HK-2 (cell line): Measurements from ENCODE around the gene HOXA6.
A peak's percentile ranks its signal among the peaks of the same experiment; 100 is the strongest.

Source experiments
- DNase-seq: peaks from one replicate; pipeline ENCODE4 v3.0.0-alpha.2; 2018; ENCODE audit not compliant: unreplicated experiment

Gene HOXA6

DNA sequence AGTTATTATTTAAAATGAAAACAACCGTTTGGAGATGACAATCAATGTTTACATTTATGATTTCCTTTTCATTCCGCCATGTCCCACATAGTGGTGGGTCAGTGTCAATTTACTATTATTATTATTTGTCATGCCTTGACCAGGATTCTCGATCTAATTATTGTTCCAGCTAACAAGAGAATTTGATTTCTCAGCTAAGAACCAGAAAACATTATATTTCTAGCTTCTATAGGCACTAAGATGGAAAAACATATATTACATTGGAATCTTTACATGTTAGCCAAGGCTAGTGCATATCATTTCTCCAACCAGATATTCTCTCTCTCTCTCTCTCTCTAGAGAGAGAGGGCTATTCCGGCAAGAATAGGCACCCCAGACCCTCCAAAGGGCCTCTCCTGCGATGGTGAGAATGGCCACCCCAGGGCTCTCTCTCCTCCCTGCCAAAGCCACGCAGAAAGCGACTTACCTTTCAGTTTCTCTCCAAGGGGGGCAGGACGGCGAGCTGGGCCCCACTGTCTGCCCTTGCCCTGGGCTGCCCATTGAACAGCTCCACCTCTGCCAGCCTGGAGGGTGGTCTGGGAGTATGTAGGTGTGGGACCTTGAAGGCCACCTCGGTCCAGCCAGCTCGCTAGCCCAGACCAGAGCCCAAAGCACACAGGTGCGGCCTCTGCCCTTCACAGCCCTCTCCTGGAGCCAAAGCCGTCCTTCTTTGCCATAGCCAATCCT, 2.4 kb upstream of the HOXA6 start:
- DNase-seq = no peak

DNA sequence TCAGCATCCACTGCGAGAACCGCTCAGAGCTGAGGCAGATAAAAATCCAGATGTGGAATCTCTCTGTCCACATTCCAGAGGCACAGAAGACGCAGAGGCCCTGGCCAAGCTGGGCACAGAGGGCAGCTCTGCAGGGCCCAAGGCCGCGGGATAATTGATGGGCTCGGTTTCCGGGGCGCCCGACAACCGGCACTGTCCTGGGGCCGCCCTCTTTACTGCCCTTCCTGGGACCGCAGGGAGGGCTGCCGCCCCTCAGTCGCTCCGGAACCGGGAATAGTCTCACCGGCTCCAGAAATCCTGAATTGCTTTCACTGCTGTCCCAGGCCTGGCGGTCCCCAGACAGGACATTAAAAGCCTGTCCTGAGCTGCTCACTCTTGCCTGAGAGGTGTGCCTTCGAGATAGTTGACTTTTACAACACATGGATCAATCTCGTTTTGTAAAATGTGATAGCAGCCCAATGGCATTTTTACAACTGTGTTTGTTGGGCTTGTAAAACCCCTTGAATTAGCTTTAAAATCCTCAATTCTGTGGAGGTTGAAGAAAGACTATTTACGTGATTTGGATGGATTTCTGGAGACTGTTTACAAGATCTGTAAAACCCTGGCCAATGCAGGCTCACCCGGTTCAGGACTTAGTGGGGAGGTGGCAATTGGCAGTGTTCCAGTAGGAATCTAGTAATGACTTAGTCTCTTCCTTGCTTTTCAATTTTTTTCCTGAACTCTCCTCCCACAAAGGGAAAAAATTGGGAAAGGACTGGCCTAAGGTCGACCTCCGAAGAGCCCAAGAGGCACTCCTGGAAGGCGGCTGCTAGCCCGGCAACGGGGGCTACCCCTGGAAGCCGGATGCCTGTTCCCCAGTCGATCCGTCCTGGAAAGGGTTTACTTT, 1.4 kb upstream of the HOXA6 start:
- DNase-seq = no peak

DNA sequence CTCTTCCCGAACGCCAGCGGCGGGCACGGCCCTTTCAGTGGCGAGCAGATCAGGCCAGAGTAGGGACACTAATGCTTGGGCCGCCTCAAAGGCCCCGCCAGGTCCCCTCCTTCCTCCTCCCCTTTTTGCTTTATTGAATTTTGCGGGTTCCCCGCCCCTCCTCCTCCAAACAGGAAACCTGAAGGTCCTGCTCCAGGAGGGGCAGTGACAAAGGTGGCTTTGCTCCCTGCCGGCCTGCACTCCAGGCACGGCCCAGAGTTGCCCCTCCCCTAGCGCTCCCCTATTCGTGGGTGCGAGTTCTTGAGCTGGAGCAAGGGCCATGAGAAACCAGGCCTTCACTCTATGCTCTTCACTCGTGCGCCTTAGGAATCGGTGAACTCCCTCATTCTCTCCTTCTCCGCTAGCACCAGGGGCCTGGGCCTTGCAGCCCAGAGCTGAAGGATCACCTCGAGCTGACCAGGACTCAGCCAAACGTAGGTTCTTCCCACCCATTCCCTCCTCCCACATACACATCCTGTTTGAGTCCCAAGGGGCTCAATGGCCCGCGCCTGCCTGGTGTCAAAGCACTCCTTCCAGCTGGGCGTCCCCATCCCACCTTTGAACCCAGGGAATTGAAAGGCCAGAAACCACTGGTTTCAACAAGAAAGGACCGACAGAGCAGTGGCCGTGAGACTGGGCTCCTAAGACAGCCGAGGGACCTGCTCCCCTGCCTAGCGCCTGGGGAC, 619 bp upstream of the HOXA6 start:
- DNase-seq = peak; percentile 70

DNA sequence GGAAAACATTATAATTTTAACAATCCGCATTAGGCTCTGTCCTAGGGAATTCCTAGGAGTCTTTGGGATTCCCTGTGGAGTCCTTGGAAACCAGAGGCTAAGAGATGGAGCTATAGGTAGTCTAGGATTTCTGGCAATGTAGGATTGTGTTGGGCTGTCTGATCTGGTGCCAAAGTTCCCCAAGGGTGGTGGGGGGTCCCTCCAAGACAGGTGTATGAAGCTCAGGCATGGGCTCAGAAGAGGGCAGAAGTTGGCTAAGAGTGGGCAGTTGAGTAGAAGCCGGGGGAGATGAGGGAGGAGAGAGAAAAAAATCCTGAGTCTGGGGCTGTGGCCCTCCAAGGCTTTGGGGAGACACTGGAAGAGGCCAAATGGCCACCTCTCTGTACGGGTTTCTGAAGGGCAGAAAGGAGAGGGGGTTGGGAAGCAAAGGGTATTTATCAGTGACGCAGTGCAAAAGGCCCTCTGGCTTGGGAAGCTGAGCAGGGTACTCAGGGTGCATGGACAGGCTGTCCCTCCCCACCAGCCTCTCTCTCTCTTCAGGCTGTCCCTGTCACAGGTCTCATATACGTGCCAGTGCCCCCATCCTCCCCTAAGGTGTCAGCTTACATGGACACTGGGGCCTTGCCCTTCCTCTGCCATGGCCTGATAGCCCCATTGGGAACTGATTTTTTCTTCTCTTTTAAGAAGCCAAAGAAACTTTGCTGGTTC, 929 bp downstream of the HOXA6 start:
- DNase-seq = no peak

DNA sequence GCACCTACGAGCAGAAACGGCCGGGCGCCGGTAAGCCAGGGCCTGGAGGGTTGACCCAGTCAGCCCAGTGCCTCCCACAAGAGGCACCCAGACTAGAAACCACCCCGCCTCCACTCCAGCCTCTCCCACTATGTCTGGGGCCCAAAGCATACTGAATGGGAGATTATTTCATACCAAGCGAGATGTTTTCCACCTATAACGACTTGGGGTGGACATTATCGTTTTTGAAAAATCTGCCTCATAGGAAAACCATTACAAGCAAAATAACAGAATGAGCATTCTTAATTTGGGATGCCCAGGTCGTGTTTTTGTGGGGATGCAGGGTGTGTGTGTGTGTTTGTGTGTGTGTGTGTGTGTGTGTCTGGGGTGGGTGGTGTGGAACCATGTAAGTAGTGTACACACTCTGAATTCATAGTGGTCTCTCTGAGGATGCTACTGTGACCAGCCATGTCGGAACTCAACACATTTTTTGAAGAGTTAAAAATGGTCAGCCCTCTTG, 1.6 kb downstream of the HOXA6 start:
- no peak for DNase-seq

DNA sequence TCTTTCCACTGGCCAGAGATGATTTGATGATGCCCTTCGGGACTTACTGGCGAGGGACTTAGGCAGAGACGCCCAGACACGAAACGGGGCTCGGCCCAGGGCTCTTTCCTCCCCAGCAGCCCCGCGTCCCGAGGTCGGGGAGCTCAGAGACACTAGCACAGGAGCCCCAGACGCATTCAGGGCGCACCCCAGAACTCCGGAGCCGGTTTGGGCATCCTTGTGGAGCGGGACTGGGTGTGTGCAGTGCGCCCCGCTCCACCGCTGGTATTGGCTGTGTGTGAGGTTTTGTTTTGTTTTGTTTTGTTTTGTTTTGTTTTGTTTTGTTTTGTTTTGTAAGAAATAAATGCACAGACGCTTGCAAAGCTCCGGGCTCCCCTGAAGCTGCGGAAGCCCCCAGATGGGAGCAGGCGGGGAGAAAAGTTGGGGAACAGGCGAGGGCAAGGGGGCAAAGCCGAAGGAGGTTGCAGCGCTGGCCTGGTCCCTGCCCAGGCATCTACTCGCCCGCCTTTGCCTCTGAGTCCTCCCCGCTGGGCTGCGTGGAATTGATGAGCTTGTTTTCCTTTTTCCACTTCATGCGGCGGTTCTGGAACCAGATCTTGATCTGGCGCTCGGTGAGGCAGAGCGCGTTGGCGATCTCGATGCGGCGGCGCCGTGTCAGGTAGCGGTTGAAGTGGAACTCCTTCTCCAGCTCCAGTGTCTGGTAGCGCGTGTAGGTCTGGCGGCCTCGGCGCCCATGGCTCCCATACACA, 2.2 kb downstream of the HOXA6 start:
- DNase-seq = no peak

DNA sequence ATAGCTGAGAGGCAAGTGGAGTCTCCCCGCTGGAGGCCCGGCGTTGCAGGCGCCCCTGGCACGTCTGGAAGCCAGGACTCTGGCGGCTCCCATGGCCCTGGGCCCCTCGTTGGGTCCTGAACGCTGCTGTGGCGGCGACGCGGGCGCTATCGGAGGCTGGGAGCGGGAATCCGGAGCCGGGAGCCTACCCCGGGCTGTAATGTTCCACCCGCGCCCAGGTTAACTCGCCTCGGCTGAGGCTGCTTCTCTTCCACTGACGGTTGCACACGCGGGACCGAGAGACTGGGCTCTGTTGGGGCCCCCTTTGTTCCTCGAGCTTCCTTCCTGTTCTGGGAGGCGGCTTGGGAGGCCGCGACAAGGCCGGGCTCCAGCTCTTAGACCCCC, 2.8 kb downstream of the HOXA6 start:
- DNase-seq = no peak

DNA sequence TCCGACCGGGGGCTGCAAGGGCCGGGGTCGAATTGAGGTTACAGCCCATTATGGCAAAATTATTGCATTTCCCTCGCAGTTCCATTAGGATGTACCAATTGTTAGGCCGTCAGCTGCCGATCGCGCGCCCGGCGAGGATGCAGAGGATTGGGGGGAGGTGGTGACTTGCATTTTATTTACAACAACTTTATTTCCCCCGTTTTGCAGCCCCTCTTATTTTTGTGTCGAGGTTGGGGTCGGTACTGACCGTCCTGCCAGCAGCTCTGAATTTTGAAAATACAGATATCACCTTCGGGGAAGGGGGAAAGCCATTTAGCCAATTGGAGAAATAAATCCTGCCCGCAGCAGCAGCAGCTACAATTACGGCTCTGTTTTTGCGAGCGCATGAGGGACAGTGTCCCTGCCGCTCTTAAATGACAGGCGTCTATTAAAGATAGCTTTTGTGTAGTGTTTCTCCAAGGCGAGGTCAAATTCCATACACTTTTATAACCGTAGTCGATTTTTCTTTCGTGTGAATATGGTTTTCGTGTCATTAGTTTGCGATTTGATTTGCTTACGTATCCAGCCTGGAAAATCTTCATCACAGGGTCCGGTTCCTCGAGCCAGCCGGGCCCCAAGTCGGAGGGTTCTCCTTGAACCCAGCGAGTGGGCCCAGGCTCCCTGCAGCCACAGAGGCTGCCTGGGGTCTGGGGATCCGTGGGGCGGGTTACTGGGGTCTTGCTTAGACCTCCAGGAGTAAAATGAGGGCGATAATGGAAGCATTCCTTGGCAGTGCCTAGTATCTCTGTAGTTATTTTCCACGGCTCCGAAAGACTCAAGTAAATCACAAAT, 3.4 kb downstream of the HOXA6 start:
- DNase-seq = no peak

DNA sequence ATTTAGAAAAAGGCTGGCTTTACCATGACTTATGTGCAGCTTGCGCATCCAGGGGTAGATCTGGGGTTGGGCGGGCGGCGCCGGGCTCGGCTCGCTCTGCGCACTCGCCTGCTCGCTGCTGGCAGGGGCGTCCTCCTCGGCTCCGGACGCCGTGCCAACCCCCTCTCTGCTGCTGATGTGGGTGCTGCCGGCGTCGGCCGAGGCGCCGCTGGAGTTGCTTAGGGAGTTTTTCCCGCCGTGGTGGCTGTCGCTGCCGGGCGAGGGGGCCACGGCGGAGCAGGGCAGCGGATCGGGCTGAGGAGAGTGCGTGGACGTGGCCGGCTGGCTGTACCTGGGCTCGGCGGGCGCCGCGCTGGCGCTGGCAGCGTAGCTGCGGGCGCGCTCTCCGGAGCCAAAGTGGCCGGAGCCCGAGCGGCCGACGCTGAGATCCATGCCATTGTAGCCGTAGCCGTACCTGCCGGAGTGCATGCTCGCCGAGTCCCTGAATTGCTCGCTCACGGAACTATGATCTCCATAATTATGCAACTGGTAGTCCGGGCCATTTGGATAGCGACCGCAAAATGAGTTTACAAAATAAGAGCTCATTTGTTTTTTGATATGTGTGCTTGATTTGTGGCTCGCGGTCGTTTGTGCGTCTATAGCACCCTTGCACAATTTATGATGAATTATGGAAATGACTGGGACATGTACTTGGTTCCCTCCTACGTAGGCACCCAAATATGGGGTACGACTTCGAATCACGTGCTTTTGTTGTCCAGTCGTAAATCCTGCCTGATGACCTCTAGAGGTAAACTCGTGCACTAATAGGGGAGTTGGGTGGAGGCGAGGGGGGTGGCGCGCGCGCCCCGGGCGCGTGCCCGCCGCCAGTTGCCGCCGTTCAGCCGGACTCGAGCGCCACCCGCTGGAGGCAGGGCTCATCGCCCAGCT, 4.3 kb downstream of the HOXA6 start, which contains the start of gene HOXA5:
Gene HOXA5, minus strand, starts transcription at position 659 of the 927 bp plus-strand sequence. Its CDS starts 74 bp downstream, at position 585.
- peak; percentile 88 for DNase-seq

DNA sequence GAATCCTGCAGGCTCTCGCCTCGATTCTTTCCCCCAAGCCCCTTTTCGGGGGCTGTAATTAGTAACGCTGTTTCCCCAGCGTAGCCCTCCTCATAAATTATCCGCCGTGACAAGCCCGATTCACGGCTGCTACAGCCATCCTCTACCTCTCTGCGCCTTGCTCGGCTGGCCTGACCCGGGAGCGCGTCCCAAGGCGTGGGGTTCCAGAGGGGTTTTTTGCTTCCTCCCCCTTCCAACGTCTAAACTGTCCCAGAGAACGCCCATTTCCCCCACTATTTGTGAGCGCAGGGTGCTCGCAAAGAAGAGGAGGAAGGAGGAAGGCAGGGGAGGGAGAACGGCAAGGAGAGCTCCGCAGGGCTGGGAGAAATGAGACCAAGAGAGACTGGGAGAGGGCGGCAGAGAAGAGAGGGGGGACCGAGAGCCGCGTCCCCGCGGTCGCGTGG, 5.0 kb downstream of the HOXA6 start:
- DNase-seq = no peak

DNA sequence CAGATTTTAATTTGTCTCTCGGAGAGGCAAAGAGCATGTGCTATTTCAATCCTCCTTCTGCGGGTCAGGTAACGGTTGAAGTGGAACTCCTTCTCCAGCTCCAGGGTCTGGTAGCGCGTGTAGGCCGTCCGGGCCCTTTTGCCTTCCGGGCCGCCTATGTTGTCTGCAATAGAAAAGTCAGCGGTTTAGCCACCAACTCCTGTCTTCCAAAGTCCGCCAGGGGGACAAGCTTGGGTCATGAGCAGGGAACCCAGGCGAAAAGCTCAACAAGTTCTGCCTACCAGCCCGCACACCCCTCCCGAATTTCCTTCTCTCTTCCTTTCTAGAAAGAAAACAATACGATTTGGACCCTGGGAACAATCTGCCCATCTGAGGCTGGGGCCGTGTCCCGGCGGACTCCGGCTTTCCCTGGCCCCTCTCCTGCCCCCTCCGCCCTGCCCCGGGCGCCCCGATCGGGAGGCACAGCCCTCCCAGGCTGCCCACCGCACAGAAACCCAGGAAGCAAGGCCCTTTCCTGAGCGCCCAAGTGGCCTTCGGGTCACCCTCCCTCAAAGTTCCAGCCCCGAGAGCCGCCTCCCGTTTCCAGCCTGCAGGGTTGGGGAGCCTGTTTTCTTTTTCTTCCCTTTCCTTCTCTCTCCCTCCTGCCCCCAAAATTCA, 5.5 kb downstream of the HOXA6 start:
- DNase-seq = peak; percentile 66

DNA sequence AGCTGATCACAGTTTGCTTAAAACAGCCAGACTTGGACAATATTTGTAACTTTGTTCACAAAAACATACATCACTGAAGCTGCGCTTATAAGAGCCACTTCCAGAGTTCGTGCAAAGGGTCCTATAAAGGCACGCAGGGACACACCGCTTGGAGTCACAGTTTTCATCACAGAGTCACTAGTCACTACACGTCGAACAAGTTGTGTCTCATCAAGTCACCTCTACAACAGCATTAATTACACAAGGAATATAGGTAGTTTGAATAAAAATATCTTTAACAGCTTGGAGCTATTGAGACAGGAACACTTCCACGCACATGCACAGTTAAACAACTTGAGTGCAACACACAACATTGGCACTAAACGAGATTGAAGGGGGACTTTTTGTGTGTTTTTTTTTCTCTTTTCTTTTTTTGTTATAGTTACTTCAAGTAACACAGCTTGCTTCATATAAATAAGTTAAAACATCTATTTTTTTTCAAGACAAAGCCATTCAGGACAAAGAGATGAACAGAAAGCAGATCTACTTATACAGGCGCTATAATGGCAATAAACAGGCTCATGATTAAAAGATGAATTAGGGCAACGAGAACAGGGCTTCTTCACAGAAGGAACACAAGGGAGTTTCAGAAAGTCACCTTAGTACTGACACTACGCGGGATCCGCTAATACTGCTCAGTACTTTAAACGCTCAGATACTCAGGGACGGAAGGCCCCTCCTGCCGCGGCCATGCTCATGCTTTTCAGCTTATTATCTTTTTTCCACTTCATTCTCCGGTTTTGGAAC, 6.2 kb downstream of the HOXA6 start:
- no peak for DNase-seq

DNA sequence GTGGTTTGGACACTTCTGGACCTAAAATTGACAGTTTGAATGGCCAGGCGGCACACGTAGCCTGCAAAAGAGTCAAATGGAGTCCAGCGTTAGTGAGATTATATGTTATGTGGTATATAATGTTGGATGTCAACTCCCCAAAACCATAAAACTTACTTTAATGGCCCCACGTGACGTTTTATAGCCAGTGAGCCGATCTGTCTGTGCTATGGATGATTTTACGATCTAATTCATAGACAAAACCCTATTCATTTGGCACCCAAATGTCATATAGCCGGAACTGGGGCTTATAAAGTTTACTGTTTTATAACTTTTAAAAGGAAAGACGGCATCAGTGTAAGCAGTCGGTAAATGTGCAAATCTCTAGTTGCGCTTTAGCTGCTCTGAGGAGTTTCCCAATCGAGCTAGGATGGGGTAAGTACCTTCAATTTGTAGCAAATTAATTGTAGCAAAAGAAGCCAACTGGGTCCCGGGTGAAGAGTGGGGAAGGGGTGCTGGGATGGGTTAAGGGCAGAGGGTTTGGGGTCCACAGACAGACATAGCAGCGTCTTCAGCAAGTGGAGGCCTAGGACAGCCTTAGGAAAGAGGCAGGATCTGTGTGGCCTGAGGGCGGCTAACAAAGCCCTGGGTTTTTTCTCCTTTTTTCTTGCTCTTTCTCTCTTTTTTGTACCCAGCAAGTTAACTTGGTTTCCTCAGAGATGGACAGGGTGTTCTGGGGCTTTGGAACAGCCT, 7.3 kb downstream of the HOXA6 start:
- DNase-seq = no peak

DNA sequence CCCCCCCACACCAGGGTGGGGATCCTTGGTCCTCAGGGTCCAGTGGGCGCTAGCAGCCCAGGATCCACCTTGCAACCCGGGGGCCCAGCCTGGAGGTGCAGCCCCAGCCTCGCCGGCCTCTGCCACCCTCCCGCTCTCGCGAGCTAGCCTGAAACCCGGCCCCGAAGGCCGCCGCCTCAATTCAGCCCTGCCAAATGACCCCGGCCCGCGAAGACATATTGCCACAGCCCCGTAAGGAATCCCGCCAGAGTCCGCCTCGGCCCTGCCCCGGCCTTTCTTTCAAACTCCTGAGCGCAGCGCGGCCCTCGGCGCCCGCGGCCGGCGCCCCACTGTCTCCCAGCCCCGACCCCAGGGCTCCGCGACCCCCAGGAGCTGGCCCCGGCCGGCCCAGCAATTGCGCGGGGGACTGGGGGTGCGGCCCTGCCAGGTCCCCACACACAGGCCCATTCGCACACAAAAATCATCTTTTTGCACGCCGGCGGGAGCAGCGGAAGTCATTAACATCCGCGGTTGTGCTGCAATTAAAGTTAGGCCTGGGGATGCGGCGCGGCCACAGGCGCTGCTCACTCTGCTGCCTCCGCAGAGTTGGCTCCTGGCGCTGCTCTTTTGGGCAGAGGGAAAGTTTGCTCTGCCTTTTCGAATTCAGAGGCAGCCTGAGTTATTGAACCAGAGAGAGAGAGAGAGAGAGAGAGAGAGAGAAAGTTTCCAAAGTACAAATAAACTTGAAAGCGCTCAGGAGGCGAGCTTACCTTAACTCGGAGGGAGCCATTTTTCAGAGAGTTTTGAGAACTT, 8.0 kb downstream of the HOXA6 start:
- no peak for DNase-seq

DNA sequence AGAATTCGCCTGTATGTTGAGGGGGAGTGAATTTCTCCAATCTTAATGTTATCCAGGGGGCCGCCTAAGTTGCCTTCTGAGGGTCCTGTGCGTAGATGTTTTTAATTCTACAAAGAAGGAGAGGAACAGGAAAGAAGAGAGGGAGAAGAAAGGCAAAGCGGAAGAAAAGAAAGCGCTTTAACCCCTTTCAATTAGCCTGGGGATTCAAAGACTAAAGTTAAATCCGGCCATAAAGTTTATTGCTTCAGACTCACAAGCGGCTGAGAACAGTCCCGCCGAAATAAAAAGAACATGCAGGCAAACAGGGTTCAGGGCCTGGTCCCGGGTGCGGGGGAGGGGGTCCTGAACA, 8.6 kb downstream of the HOXA6 start:
- no peak for DNase-seq

DNA sequence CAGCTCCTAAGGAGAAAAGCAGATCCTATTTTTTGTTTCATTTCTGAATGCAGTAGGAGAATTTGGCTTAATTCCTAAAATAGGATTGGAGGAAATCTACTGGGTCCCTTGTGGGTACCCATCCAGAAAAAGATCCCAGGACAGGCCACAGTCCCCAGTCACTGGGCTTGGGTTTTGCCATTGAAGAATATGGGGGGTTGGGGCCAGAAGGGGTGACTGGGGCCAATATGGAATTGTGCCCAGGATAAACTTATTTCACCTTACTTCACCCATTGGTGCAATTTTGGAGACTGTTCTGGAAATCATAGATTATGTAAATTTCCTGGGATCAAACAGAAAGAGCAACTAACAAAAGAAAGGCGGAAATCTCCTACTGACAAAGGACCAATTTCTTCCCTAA, 9.1 kb downstream of the HOXA6 start:
- DNase-seq = no peak
